ENCODE measurements around the gene DNAJC3.

GRCh38 chr13:95809429-95809828, 132.5 kb downstream of the DNAJC3 start:
- no peak for TF ChIP-seq POLR2A (IDR thresholded peaks at IDR 0.05)
- TF ChIP-seq, protein P1, sequence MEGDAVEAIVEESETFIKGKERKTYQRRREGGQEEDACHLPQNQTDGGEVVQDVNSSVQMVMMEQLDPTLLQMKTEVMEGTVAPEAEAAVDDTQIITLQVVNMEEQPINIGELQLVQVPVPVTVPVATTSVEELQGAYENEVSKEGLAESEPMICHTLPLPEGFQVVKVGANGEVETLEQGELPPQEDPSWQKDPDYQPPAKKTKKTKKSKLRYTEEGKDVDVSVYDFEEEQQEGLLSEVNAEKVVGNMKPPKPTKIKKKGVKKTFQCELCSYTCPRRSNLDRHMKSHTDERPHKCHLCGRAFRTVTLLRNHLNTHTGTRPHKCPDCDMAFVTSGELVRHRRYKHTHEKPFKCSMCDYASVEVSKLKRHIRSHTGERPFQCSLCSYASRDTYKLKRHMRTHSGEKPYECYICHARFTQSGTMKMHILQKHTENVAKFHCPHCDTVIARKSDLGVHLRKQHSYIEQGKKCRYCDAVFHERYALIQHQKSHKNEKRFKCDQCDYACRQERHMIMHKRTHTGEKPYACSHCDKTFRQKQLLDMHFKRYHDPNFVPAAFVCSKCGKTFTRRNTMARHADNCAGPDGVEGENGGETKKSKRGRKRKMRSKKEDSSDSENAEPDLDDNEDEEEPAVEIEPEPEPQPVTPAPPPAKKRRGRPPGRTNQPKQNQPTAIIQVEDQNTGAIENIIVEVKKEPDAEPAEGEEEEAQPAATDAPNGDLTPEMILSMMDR (IDR thresholded peaks at IDR 0.05): no peak
